ENCODE results near the gene FTH1. TPM values are rescaled to one million over a fixed set of nuclear protein-coding genes. Genes with fewer than 3 reads are reported as not detected.
A peak's percentile ranks its signal among the peaks of the same experiment; 100 is the strongest.

Gene FTH1
- total and polyA plus RNA-seq, 2 of the 13 experiments (the other 11 are each of a cell fraction or from before 2014, with no cell fraction given), result 607 to 760 TPM

GRCh38 chr11:61972672-61973475, 5.4 kb upstream of the FTH1 start (continued):
- 0 out of 2 replicates have a peak, but pooled peaks have one; percentile 27 for TF ChIP-seq TCF7 (IDR thresholded peaks at IDR 0.05; ENCODE audit: low read depth)
- TF ChIP-seq JARID2 (CRISPR knock-in tag; IDR thresholded peaks at IDR 0.05; ENCODE audit: insufficient replicate concordance), result no peak
- TF ChIP-seq KLF9 (CRISPR knock-in tag; IDR thresholded peaks at IDR 0.05; ENCODE audit: low read depth), result no peak; the same call in 1 of the 2 replicates
- 0 out of 2 replicates have a peak, but pooled peaks have one; percentile 43 for TF ChIP-seq TP53 (CRISPR knock-in tag; conservative IDR thresholded peaks at IDR 0.05)
- TF ChIP-seq KDM1A (CRISPR knock-in tag; IDR thresholded peaks at IDR 0.05), result 0 out of 2 replicates have a peak, but pooled peaks have one; percentile 38
- TF ChIP-seq ARNT (IDR thresholded peaks at IDR 0.05), result no peak
- peak; percentile 87 for TF ChIP-seq ZFY (CRISPR knock-in tag; IDR thresholded peaks at IDR 0.05)
- TF ChIP-seq, protein P1, sequence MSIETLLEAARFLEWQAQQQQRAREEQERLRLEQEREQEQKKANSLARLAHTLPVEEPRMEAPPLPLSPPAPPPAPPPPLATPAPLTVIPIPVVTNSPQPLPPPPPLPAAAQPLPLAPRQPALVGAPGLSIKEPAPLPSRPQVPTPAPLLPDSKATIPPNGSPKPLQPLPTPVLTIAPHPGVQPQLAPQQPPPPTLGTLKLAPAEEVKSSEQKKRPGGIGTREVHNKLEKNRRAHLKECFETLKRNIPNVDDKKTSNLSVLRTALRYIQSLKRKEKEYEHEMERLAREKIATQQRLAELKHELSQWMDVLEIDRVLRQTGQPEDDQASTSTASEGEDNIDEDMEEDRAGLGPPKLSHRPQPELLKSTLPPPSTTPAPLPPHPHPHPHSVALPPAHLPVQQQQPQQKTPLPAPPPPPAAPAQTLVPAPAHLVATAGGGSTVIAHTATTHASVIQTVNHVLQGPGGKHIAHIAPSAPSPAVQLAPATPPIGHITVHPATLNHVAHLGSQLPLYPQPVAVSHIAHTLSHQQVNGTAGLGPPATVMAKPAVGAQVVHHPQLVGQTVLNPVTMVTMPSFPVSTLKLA (IDR thresholded peaks at IDR 0.05), result peak; percentile 74
- peak; percentile 83 for TF ChIP-seq NR2F6 (IDR thresholded peaks at IDR 0.05)
- TF ChIP-seq NR2F6 (CRISPR knock-in tag; IDR thresholded peaks at IDR 0.05), result peak; percentile 60
- TF ChIP-seq ZNF253 (CRISPR knock-in tag; IDR thresholded peaks at IDR 0.05; ENCODE audit: borderline replicate concordance), result no peak
- TF ChIP-seq ZBTB26 (CRISPR knock-in tag; IDR thresholded peaks at IDR 0.05; ENCODE audit: borderline replicate concordance), result peak; percentile 78; the same call in 1 of the 2 replicates
- no peak for TF ChIP-seq TERF1 (CRISPR knock-in tag; IDR thresholded peaks at IDR 0.05)
- no peak for TF ChIP-seq NFE2L1 (CRISPR knock-in tag; IDR thresholded peaks at IDR 0.05; ENCODE audit: borderline replicate concordance)
- TF ChIP-seq ZNF607 (CRISPR knock-in tag; IDR thresholded peaks at IDR 0.05; ENCODE audit: borderline replicate concordance), result no peak; the same call in 1 of the 2 replicates
- TF ChIP-seq ESRRA (CRISPR knock-in tag; IDR thresholded peaks at IDR 0.05; ENCODE audit: low read depth), result peak; percentile 86
- TF ChIP-seq, protein P2, sequence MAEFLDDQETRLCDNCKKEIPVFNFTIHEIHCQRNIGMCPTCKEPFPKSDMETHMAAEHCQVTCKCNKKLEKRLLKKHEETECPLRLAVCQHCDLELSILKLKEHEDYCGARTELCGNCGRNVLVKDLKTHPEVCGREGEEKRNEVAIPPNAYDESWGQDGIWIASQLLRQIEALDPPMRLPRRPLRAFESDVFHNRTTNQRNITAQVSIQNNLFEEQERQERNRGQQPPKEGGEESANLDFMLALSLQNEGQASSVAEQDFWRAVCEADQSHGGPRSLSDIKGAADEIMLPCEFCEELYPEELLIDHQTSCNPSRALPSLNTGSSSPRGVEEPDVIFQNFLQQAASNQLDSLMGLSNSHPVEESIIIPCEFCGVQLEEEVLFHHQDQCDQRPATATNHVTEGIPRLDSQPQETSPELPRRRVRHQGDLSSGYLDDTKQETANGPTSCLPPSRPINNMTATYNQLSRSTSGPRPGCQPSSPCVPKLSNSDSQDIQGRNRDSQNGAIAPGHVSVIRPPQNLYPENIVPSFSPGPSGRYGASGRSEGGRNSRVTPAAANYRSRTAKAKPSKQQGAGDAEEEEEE (CRISPR knock-in tag; IDR thresholded peaks at IDR 0.05; ENCODE audit: borderline replicate concordance), result no peak; the same call in 1 of the 2 replicates
- no peak for TF ChIP-seq ZNF10 (CRISPR knock-in tag; IDR thresholded peaks at IDR 0.05; ENCODE audit: borderline replicate concordance, low read depth)
- TF ChIP-seq CBX2 (IDR thresholded peaks at IDR 0.05; ENCODE audit: low read depth, low read length), result no peak; the same call in 1 of the 2 replicates
- TF ChIP-seq CBX2 (CRISPR knock-in tag; IDR thresholded peaks at IDR 0.05; ENCODE audit: low read depth), result no peak
- TF ChIP-seq ZNF883 (CRISPR knock-in tag; IDR thresholded peaks at IDR 0.05; ENCODE audit: not compliant biosample characterization), result no peak
- peak; percentile 70; the same call in 1 of the 2 replicates for TF ChIP-seq ZNF567 (CRISPR knock-in tag; IDR thresholded peaks at IDR 0.05; ENCODE audit: borderline replicate concordance)
- peak; percentile 59 for TF ChIP-seq RAD21 (CRISPR knock-in tag; IDR thresholded peaks at IDR 0.05)
- TF ChIP-seq ZNF251 (CRISPR knock-in tag; IDR thresholded peaks at IDR 0.05), result no peak
- TF ChIP-seq ZMYM4 (CRISPR knock-in tag; IDR thresholded peaks at IDR 0.05), result peak; percentile 67

Data from HepG2 (cell line).